B cell (primary cell): ENCODE measurements around the gene CDKN1C. TPM values are rescaled to one million over a fixed set of nuclear protein-coding genes. Genes with fewer than 3 reads are reported as not detected.

Experiments
- ATAC-seq: fragments of 200-7000 bp; cut with Tn5 transposase; one replicate; pipeline ENCODE4 v1.10.0; 2021; ENCODE audit warnings: low read depth, mild to moderate bottlenecking, moderate number of reproducible peaks, moderate library complexity
- CTCF ChIA-PET: fragments of 350-600 bp; sonication (Branson Sonifier 250); formaldehyde crosslinking; loops from one replicate; lab custom pipeline; 2021; ENCODE audit warnings: antibody characterized with exemption, inconsistent platforms; lab: Charles Lee
- POLR2A ChIA-PET: fragments of 350-600 bp; sonication (Branson Sonifier 250); formaldehyde crosslinking; loops from one replicate; lab custom pipeline; 2021; ENCODE audit warnings: antibody characterized with exemption; lab: Charles Lee
- DNase-seq: peaks from one replicate; pipeline ENCODE4 v3.0.0; 2013
- H2AFZ ChIP-seq: 2 replicates; pipeline ENCODE4 v1.6.1; 2012; ENCODE audit warnings: mild to moderate bottlenecking, low read depth, low read length; ENCODE audit not compliant: insufficient read depth, poor library complexity, severe bottlenecking
- H3K27ac ChIP-seq, 2 donors: 1 replicate in 1 of 2; 2 replicates in 1 of 2; pipeline ENCODE4 v1.5.1; 2012 to 2013; ENCODE audit warnings: low read length in 2 of 2, mild to moderate bottlenecking in 2 of 2, moderate library complexity in 1 of 2
- H3K27me3 ChIP-seq, 4 experiments: fragments of 200-600 bp in 1 of 4; sonication (generic) in 1 of 4; replicated peaks in 1 of 4; 1 replicate in 2 of 4; 2 replicates in 2 of 4; pipeline versions ENCODE4 v1.6.1 to v1.7.0; 2013 to 2016; ENCODE audit warnings: low read length in 3 of 4, mild to moderate bottlenecking in 2 of 4, mixed read lengths in 1 of 4, moderate library complexity in 1 of 4; ENCODE audit not compliant: insufficient read depth in 4 of 4, control insufficient read depth in 3 of 4; ENCODE audit errors: control extremely low read depth in 1 of 4
- H3K36me3 ChIP-seq, 2 experiments: replicated peaks in 1 of 2; 1 replicate in 1 of 2; 2 replicates in 1 of 2; pipeline versions ENCODE4 v1.6.1 to v1.7.1; 2013; ENCODE audit warnings: low read length in 1 of 2; ENCODE audit not compliant: insufficient read depth in 2 of 2, control insufficient read depth in 1 of 2; ENCODE audit errors: control extremely low read depth in 1 of 2, extremely low read depth in 1 of 2
- H3K4me1 ChIP-seq, 2 donors: fragments of 200-600 bp in 1 of 2; sonication (generic) in 1 of 2; 1 replicate in 1 of 2; 2 replicates in 1 of 2; pipeline versions ENCODE4 v1.5.1 to v1.6.1; 2013 to 2017; ENCODE audit warnings: low read length in 2 of 2; ENCODE audit not compliant: control insufficient read depth in 2 of 2, insufficient read depth in 2 of 2
- H3K4me2 ChIP-seq: replicated peaks from 2 replicates; pipeline ENCODE3; 2012; ENCODE audit warnings: mild to moderate bottlenecking, low read depth, low read length; ENCODE audit not compliant: poor library complexity, severe bottlenecking
- H3K4me3 ChIP-seq, 5 experiments: fragments of 200-600 bp in 1 of 5; sonication (generic) in 1 of 5; 1 replicate in 3 of 5; 2 replicates in 2 of 5; pipeline versions ENCODE4 v1.5.1 to v1.7.0; 2011 to 2016; ENCODE audit warnings: low read length in 4 of 5, mild to moderate bottlenecking in 4 of 5, low read depth in 2 of 5, control low read depth in 1 of 5, moderate library complexity in 1 of 5; ENCODE audit not compliant: insufficient read depth in 1 of 5; ENCODE audit errors: control extremely low read depth in 1 of 5, extremely low read depth in 1 of 5
- H3K79me2 ChIP-seq: fragments of 200-600 bp; sonication (generic); one replicate; pipeline ENCODE4 v1.6.0; 2016; ENCODE audit warnings: low read length; ENCODE audit not compliant: control insufficient read depth, insufficient read depth
- H3K9ac ChIP-seq: fragments of 200-600 bp; sonication (generic); 2 replicates; pipeline ENCODE4 v1.6.1; 2017; ENCODE audit warnings: mild to moderate bottlenecking, low read length, moderate library complexity
- H3K9me3 ChIP-seq, 3 donors: one replicate each; pipeline versions ENCODE4 v1.6.1 to v1.7.1; 2013; ENCODE audit warnings: low read length in 2 of 3; ENCODE audit not compliant: control insufficient read depth in 2 of 3, insufficient read depth in 1 of 3; ENCODE audit errors: control extremely low read depth in 1 of 3
- H4K20me1 ChIP-seq: 2 replicates; pipeline ENCODE4 v1.6.0; 2012; ENCODE audit warnings: mild to moderate bottlenecking, low read length; ENCODE audit not compliant: insufficient read depth, control insufficient read depth, poor library complexity, severe bottlenecking
- H3K27ac Mint-ChIP-seq: one replicate; pipeline ENCODE4 v1.8.0; 2021; ENCODE audit warnings: mixed read lengths
- H3K27me3 Mint-ChIP-seq: one replicate; pipeline ENCODE4 v1.8.0; 2021; ENCODE audit warnings: mixed read lengths
- H3K4me1 Mint-ChIP-seq: one replicate; pipeline ENCODE4 v1.8.0; 2021; ENCODE audit warnings: mixed read lengths
- H3K4me3 Mint-ChIP-seq: one replicate; pipeline ENCODE4 v1.8.0; 2021; ENCODE audit warnings: mixed read lengths
- H3K9me3 Mint-ChIP-seq: one replicate; pipeline ENCODE4 v1.8.0; 2022; ENCODE audit warnings: mixed read lengths; ENCODE audit not compliant: insufficient read depth
- EZH2 ChIP-seq: IDR thresholded peaks from 2 replicates; pipeline ENCODE4 v1.6.1; 2012; ENCODE audit warnings: borderline replicate concordance, low read depth, mild to moderate bottlenecking, moderate library complexity, low read length; ENCODE audit not compliant: insufficient read depth, poor library complexity, severe bottlenecking
- WGBS: methylation state at CpG from one replicate; pipeline ENCODE4 v1.1.5; 2013; ENCODE audit warnings: missing lambda C conversion rate; ENCODE audit not compliant: insufficient coverage; 5-methylcytosine and 5-hydroxymethylcytosine counted together
- intact Hi-C: fragments of 100-400 bp; cut with micrococcal nuclease; formaldehyde crosslinking; loops from one replicate; pipeline ENCODE4 v1.10.0; 2022
- polyA plus RNA-seq: library from polyadenylated mRNA; depleted of rRNA; stranded (reverse); fragments of >200 nt; gene quantifications from 2 replicates; pipeline ENCODE4 v1.2.3, GENCODE V29; 2012
- total RNA-seq, 2 donors: library from RNA; stranded (reverse); fragments of 120-200 nt in 1 of 2; gene quantifications; 1 replicate in 1 of 2; 2 replicates in 1 of 2; pipeline versions ENCODE4 v1.2.3 to v1.2.4, GENCODE V29; 2013 to 2022
- TF ChIP-seq, protein P1 (sequence below): fragments of 200-600 bp; IDR thresholded peaks from one replicate; pipeline ENCODE4 v1.8.0; 2022; ENCODE audit warnings: antibody characterized with exemption, mild to moderate bottlenecking

Gene CDKN1C
- total and polyA plus RNA-seq, 2 donors (not counting 1 experiment from before 2014, with no cell fraction given): 0.58 to 8.0 TPM

DNA sequence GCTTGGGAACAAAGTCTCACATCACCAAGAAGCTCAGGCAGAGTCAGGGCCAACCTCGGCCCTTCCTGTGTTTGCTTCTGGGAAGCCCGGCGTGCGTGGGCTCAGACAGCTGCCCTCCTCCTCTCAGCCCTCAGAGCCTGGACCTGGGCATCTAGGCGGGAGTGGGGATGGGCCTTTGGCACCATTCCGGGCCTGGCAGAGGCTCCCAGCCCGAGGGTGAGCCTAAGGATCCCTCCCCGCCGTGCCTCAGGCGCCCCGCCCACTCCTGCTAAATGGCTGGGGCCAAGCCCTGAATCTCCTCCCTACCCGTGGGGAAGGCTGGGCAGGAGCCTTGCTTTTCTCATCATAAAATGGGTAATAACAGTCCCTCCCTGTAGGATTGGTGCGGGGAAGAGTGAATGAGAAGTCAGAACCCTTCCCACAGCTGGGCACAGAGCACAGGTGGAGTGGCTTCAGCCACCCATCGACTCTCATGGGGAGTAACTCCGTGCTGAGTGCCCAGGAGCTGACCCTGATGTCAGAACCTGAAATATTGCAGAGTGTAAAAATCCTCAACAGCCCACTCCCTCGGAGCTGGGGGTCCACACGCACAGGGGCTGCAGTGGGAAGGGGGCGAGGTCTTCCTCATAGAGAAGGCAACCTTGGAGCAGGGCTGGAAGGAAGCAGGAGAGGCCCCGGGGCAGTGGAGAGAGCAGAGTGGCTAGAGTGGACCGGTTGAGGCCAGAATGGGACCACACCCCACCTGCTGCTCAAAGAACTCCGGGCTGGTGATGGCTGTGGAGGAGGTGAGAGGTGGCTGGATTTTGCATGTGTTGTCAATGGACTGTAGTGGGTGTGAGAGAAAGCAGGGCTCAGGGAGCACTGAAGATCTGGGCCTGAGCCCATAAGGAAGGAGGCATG is 18.8 kb upstream of the CDKN1C start:
- peaks cover 9 to 22% of the 10 kb centered on the region in 2 donors for H3K4me1 ChIP-seq
- H3K4me2 ChIP-seq: no peak overlapping the region
- ChIA-PET CTCF (interaction anchor here (0.7 to 4.9 kb wide), 6 partner anchors 9 to 372 kb away, joined by 3 to 36 read pairs (median 5); no protein-coding TSS in a partner anchor), POLR2A (no interaction called here)
- no peaks in the 10 kb centered on the region for H3K27me3 ChIP-seq
- no peak overlapping the region for H3K4me3 Mint-ChIP-seq
- no peak overlapping the region for H3K4me3 ChIP-seq
- peaks cover 5% of the 10 kb centered on the region for H3K27me3 Mint-ChIP-seq
- TF ChIP-seq EZH2: no peak
- TF ChIP-seq, protein P1, sequence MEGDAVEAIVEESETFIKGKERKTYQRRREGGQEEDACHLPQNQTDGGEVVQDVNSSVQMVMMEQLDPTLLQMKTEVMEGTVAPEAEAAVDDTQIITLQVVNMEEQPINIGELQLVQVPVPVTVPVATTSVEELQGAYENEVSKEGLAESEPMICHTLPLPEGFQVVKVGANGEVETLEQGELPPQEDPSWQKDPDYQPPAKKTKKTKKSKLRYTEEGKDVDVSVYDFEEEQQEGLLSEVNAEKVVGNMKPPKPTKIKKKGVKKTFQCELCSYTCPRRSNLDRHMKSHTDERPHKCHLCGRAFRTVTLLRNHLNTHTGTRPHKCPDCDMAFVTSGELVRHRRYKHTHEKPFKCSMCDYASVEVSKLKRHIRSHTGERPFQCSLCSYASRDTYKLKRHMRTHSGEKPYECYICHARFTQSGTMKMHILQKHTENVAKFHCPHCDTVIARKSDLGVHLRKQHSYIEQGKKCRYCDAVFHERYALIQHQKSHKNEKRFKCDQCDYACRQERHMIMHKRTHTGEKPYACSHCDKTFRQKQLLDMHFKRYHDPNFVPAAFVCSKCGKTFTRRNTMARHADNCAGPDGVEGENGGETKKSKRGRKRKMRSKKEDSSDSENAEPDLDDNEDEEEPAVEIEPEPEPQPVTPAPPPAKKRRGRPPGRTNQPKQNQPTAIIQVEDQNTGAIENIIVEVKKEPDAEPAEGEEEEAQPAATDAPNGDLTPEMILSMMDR: no peak
- ATAC-seq: no peak
- H3K9me3 ChIP-seq: peaks cover 0 to 11% (median 0%) of the 10 kb centered on the region in 3 donors
- no peaks in the 10 kb centered on the region for H3K36me3 ChIP-seq
- 94% methylated on average over 13 of the region's 21 CpGs for WGBS
- H4K20me1 ChIP-seq: no peaks in the 10 kb centered on the region
- peaks cover 12% of the 10 kb centered on the region for H3K4me1 Mint-ChIP-seq
- H3K27ac Mint-ChIP-seq: no peak overlapping the region
- DNase-seq: no peak
- no peaks in the 10 kb centered on the region for H3K79me2 ChIP-seq
- no peak overlapping the region for H3K9ac ChIP-seq
- intact Hi-C loops: loop anchor here (10.0 kb wide), 1 partner anchor 150 kb away; the partner anchor contains the start of gene CARS1
- no peak overlapping the region for H3K27ac ChIP-seq
- no peaks in the 10 kb centered on the region for H3K9me3 Mint-ChIP-seq
- H2AFZ ChIP-seq: no peak overlapping the region

GRCh38 chr11:2903672-2904011 is 18.1 kb upstream of the CDKN1C start:
- H3K27ac Mint-ChIP-seq: no peak overlapping the region
- ATAC-seq (no peak), DNase-seq (no peak)
- Histone ChIP-seq H3K4me2 (peak overlapping the region; percentile 100), H3K4me1 (peaks cover 9 to 26% of the 10 kb centered on the region in 2 donors), H3K27me3 (no peaks in the 10 kb centered on the region), H3K9me3 (peaks cover 0 to 11% (median 0%) of the 10 kb centered on the region in 3 donors), H3K79me2 (no peaks in the 10 kb centered on the region), H3K36me3 (no peaks in the 10 kb centered on the region), H3K4me3 (no peak overlapping the region), H3K27ac (no peak overlapping the region), H3K9ac (no peak overlapping the region), H2AFZ (no peak overlapping the region), H4K20me1 (no peaks in the 10 kb centered on the region)
- 95% methylated on average over 6 of the region's 7 CpGs for WGBS
- TF ChIP-seq, protein P1: no peak
- no peak for TF ChIP-seq EZH2
- H3K27me3 Mint-ChIP-seq: peaks cover 5% of the 10 kb centered on the region
- no peaks in the 10 kb centered on the region for H3K9me3 Mint-ChIP-seq
- POLR2A ChIA-PET: no interaction called here
- H3K4me3 Mint-ChIP-seq: peak overlapping the region; percentile 79
- CTCF ChIA-PET: interaction anchor here (1.2 to 4.9 kb wide), 5 partner anchors 12 to 371 kb away, joined by 4 to 36 read pairs (median 4); no protein-coding TSS in a partner anchor
- intact Hi-C loops: loop anchor here (10.0 kb wide), 1 partner anchor 151 kb away; the partner anchor contains the start of gene CARS1
- peaks cover 18% of the 10 kb centered on the region for H3K4me1 Mint-ChIP-seq
